Stomach (tissue), 4 donors: ENCODE results near the gene NDUFS8.

Experiments
- POLR2AphosphoS5 ChIP-seq, 3 donors: sonication (generic); formaldehyde crosslinking; IDR thresholded peaks; one replicate each; pipeline ENCODE4 v1.6.1; 2016; ENCODE audit warnings: antibody characterized with exemption in 3 of 3
- TF ChIP-seq, protein P1 (sequence below), 7 experiments: fragments of 450-650 bp in 4 of 7; fragments of 200-600 bp in 3 of 7; sonication (generic) in 3 of 7; IDR thresholded peaks; one replicate each; pipeline ENCODE4 v1.5.1; 2016 to 2019; ENCODE audit warnings: antibody characterized with exemption in 7 of 7, control low read depth in 2 of 7, mild to moderate bottlenecking in 1 of 7

DNA sequence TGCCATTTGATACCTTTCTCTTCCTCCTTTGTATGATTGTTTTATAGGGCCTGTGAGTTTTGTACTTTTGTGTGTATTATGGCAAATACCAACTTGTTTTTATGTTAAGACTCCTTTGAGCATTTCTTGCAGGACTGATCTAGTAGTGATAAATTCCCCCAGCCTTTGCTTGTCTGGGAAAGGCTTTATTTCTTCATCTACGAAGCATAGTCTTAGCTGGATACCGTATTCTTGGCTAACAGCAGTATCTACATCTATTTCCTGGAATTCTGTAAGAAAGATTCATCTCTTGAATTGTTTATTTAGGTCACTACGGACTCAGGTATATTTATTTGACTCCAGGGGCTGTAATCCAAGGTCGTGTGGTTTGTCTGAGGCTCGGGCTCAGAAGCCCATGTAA is 6.0 kb upstream of the NDUFS8 start:
- TF ChIP-seq POLR2AphosphoS5 (IDR thresholded peaks at IDR 0.05), result no peak
- TF ChIP-seq, protein P1, sequence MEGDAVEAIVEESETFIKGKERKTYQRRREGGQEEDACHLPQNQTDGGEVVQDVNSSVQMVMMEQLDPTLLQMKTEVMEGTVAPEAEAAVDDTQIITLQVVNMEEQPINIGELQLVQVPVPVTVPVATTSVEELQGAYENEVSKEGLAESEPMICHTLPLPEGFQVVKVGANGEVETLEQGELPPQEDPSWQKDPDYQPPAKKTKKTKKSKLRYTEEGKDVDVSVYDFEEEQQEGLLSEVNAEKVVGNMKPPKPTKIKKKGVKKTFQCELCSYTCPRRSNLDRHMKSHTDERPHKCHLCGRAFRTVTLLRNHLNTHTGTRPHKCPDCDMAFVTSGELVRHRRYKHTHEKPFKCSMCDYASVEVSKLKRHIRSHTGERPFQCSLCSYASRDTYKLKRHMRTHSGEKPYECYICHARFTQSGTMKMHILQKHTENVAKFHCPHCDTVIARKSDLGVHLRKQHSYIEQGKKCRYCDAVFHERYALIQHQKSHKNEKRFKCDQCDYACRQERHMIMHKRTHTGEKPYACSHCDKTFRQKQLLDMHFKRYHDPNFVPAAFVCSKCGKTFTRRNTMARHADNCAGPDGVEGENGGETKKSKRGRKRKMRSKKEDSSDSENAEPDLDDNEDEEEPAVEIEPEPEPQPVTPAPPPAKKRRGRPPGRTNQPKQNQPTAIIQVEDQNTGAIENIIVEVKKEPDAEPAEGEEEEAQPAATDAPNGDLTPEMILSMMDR (IDR thresholded peaks at IDR 0.05), result no peak
